Tibial nerve (tissue), 4 donors: ENCODE measurements around the gene FAM219A. TPM values are rescaled to one million over a fixed set of nuclear protein-coding genes. Genes with fewer than 3 reads are reported as not detected.

Experiments
- DNase-seq, 2 donors: peaks; one replicate each; pipeline ENCODE4 v3.0.0-alpha.2; 2019; ENCODE audit warnings: low spot score in 2 of 2
- H3K27ac ChIP-seq, 4 donors: fragments of 200-600 bp; sonication (generic) in 3 of 4; one replicate each; pipeline ENCODE4 v1.5.1; 2017 to 2019; ENCODE audit warnings: mild to moderate bottlenecking in 1 of 4
- H3K27me3 ChIP-seq, 2 donors: fragments of 200-600 bp; sonication (generic) in 1 of 2; one replicate each; pipeline versions ENCODE4 v1.5.1 to v1.6.0; 2017 to 2019
- H3K36me3 ChIP-seq, 3 donors: fragments of 200-600 bp; sonication (generic); one replicate each; pipeline ENCODE4 v1.5.1; 2018 to 2019
- H3K4me1 ChIP-seq, 4 donors: fragments of 200-600 bp; sonication (generic) in 3 of 4; one replicate each; pipeline ENCODE4 v1.5.1; 2017 to 2019
- H3K4me3 ChIP-seq, 4 donors: fragments of 200-600 bp; sonication (generic) in 3 of 4; one replicate each; pipeline ENCODE4 v1.5.1; 2017 to 2019; ENCODE audit warnings: mild to moderate bottlenecking in 1 of 4, moderate library complexity in 1 of 4
- H3K9me3 ChIP-seq, 4 donors: fragments of 200-600 bp; sonication (generic) in 3 of 4; one replicate each; pipeline ENCODE4 v1.5.1; 2017 to 2019
- CTCF ChIP-seq, 5 experiments: fragments of 200-600 bp in 3 of 5; fragments of 450-650 bp in 2 of 5; sonication (generic) in 3 of 5; IDR thresholded peaks; one replicate each; pipeline ENCODE4 v1.5.1; 2016 to 2019; ENCODE audit warnings: antibody characterized with exemption in 5 of 5, mild to moderate bottlenecking in 3 of 5, moderate library complexity in 2 of 5
- EP300 ChIP-seq, 2 donors: sonication (generic); formaldehyde crosslinking; IDR thresholded peaks; one replicate each; pipeline ENCODE4 v1.6.1; 2017; ENCODE audit warnings: antibody characterized with exemption in 2 of 2, mild to moderate bottlenecking in 1 of 2
- POLR2A ChIP-seq, 2 donors: fragments of 450-650 bp; IDR thresholded peaks; one replicate each; pipeline ENCODE4 v1.6.1; 2017; ENCODE audit warnings: antibody characterized with exemption in 2 of 2, mild to moderate bottlenecking in 2 of 2, moderate library complexity in 2 of 2
- WGBS, 2 donors: methylation state at CpG; one replicate each; pipeline ENCODE4 v1.1.5; 2018; 5-methylcytosine and 5-hydroxymethylcytosine counted together
- total RNA-seq, 4 donors: library from RNA; depleted of rRNA; stranded (reverse); fragments of >200 nt; gene quantifications; one replicate each; pipeline ENCODE4 v1.1.0, GENCODE V29; 2016

The FAM219A gene
- total RNA-seq, 4 donors from 2014 or later = 8.5 to 15.6 (median 13.6) TPM

- TF ChIP-seq EP300 (IDR thresholded peaks at IDR 0.05) (no peak), POLR2A (IDR thresholded peaks at IDR 0.05) (no peak), CTCF (IDR thresholded peaks at IDR 0.05) (no peak)
- H3K9me3 ChIP-seq = no peaks in the 10 kb centered on the region
- H3K4me3 ChIP-seq = no peak overlapping the region
- H3K27ac ChIP-seq = no peak overlapping the region
- H3K4me1 ChIP-seq = no peaks in the 10 kb centered on the region
- peak in 1 of 2 donors; percentile 51 for DNase-seq
- H3K36me3 ChIP-seq = no peaks in the 10 kb centered on the region
- 34 to 35% methylated on average over 8 of the region's 8 CpGs for WGBS, 2 donors
- no peaks in the 10 kb centered on the region for H3K27me3 ChIP-seq
Observed at GRCh38 chr9:34493972-34494535, 35.7 kb upstream of the FAM219A start.

GRCh38 chr9:34492051-34492450 is 33.7 kb upstream of the FAM219A start:
- no peaks in the 10 kb centered on the region for H3K36me3 ChIP-seq
- H3K27ac ChIP-seq = no peak overlapping the region
- H3K9me3 ChIP-seq = no peaks in the 10 kb centered on the region
- H3K27me3 ChIP-seq = no peaks in the 10 kb centered on the region
- no peak for DNase-seq
- no peak overlapping the region for H3K4me3 ChIP-seq
- H3K4me1 ChIP-seq = no peaks in the 10 kb centered on the region
- 25 to 33% methylated on average over 2 of the region's 2 CpGs for WGBS, 2 donors
- TF ChIP-seq CTCF (IDR thresholded peaks at IDR 0.05) = no peak
- no peak for TF ChIP-seq EP300 (IDR thresholded peaks at IDR 0.05)
- no peak for TF ChIP-seq POLR2A (IDR thresholded peaks at IDR 0.05)

- H3K4me1 ChIP-seq = no peaks in the 10 kb centered on the region
- 40 to 59% methylated on average over 2 of the region's 2 CpGs for WGBS, 2 donors
- H3K36me3 ChIP-seq = no peaks in the 10 kb centered on the region
- no peak overlapping the region for H3K4me3 ChIP-seq
- no peak overlapping the region for H3K27ac ChIP-seq
- no peaks in the 10 kb centered on the region for H3K9me3 ChIP-seq
- no peaks in the 10 kb centered on the region for H3K27me3 ChIP-seq
- no peak for DNase-seq
- TF ChIP-seq EP300 (IDR thresholded peaks at IDR 0.05) = no peak
- TF ChIP-seq CTCF (IDR thresholded peaks at IDR 0.05) = no peak
- no peak for TF ChIP-seq POLR2A (IDR thresholded peaks at IDR 0.05)
Observed at GRCh38 chr9:34491596-34491995, 33.2 kb upstream of the FAM219A start.

GRCh38 chr9:34490760-34491159 is 32.4 kb upstream of the FAM219A start:
- Histone ChIP-seq H3K4me1 (no peaks in the 10 kb centered on the region), H3K4me3 (no peak overlapping the region), H3K36me3 (no peaks in the 10 kb centered on the region), H3K27ac (no peak overlapping the region), H3K27me3 (no peaks in the 10 kb centered on the region), H3K9me3 (no peaks in the 10 kb centered on the region)
- WGBS, 2 donors = 80 to 84% methylated on average over 3 of the region's 3 CpGs
- no peak for DNase-seq
- TF ChIP-seq EP300 (IDR thresholded peaks at IDR 0.05) = no peak
- TF ChIP-seq CTCF (IDR thresholded peaks at IDR 0.05) = no peak
- no peak for TF ChIP-seq POLR2A (IDR thresholded peaks at IDR 0.05)

- no peaks in the 10 kb centered on the region for H3K4me1 ChIP-seq
- H3K36me3 ChIP-seq = no peaks in the 10 kb centered on the region
- no peaks in the 10 kb centered on the region for H3K27me3 ChIP-seq
- no peaks in the 10 kb centered on the region for H3K9me3 ChIP-seq
- 69 to 90% methylated on average over 1 of the region's 1 CpG for WGBS, 2 donors
- no peak overlapping the region for H3K27ac ChIP-seq
- H3K4me3 ChIP-seq = no peak overlapping the region
- no peak for DNase-seq
- TF ChIP-seq EP300 (IDR thresholded peaks at IDR 0.05) (no peak), CTCF (IDR thresholded peaks at IDR 0.05) (no peak), POLR2A (IDR thresholded peaks at IDR 0.05) (no peak)
Observed at GRCh38 chr9:34490360-34490759, 32.0 kb upstream of the FAM219A start.
